Thoracic aorta (tissue), 2 donors: Measurements from ENCODE around the gene BOLA2B. TPM values are rescaled to one million over a fixed set of nuclear protein-coding genes. Genes with fewer than 3 reads are reported as not detected.
"Not testable (repeated sequence)": the region's sequence is repeated elsewhere in the genome, so short reads cannot be mapped to it uniquely, and the experiment has no call there.

Experiments
- ATAC-seq: fragments of 150-250 bp; one replicate; pipeline ENCODE4 v1.8.0; 2017; ENCODE audit warnings: low read depth; ENCODE audit not compliant: insufficient number of reproducible peaks, low FRiP score
- DNase-seq: peaks from one replicate; pipeline ENCODE4 v3.0.0-alpha.2; 2020; ENCODE audit warnings: low spot score
- H3K27ac ChIP-seq, 2 donors: fragments of 200-600 bp; sonication (generic); 1 replicate in 1 of 2; 2 replicates in 1 of 2; pipeline ENCODE4 v1.5.1; 2016; ENCODE audit warnings: mild to moderate bottlenecking in 2 of 2, moderate library complexity in 2 of 2
- H3K27me3 ChIP-seq: fragments of 200-600 bp; sonication (generic); replicated peaks from 2 replicates; pipeline ENCODE4 v1.6.0; 2016; ENCODE audit warnings: mild to moderate bottlenecking; ENCODE audit not compliant: insufficient read depth
- H3K36me3 ChIP-seq: fragments of 200-600 bp; sonication (generic); one replicate; pipeline ENCODE4 v1.5.1; 2016
- H3K4me1 ChIP-seq, 2 donors: fragments of 200-600 bp; sonication (generic); 1 replicate in 1 of 2; 2 replicates in 1 of 2; pipeline versions ENCODE4 v1.5.1 to v1.6.0; 2016; ENCODE audit warnings: low read depth in 2 of 2, mild to moderate bottlenecking in 1 of 2; ENCODE audit not compliant: control insufficient read depth in 1 of 2
- H3K4me3 ChIP-seq: fragments of 200-600 bp; sonication (generic); 2 replicates; pipeline ENCODE4 v1.5.1; 2016; ENCODE audit warnings: mild to moderate bottlenecking
- H3K9me3 ChIP-seq: fragments of 200-600 bp; sonication (generic); 2 replicates; pipeline ENCODE4 v1.5.1; 2016
- CTCF ChIP-seq: fragments of 200-600 bp; sonication (generic); IDR thresholded peaks from one replicate; pipeline ENCODE4 v1.5.1; 2019; ENCODE audit warnings: antibody characterized with exemption
- total RNA-seq, 2 donors: library from RNA; depleted of rRNA; stranded (reverse); fragments of >200 nt; gene quantifications; one replicate each; pipeline versions ENCODE4 v1.1.0 to v1.2.3, GENCODE V29; 2016

The BOLA2B gene
- total RNA-seq, 2 donors from 2014 or later, result 83.4 to 224 TPM

DNA sequence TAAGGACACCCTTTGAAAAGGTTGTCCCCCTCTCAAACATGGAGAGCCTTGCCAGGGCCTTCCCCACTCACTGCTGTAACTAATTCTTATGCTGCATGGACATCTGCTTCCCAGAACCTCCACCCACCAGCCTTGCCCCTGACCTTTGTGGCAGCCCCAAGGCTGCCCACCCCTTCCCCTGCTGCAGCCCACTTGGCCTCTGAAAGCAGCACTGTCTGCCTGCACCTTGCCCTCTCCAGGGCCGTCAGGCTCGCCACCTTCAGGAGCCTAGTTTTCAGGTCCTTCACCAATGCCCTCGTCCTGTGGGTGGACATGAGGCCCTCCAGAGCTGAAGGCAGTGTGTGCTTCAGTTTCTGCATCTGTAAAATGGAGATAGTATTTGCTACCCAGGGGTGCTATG, 12.7 kb downstream of the BOLA2B start:
- ATAC-seq (no peak), DNase-seq (no peak)
- H3K36me3 ChIP-seq, result no peaks in the 10 kb centered on the region
- no peaks in the 10 kb centered on the region for H3K9me3 ChIP-seq
- H3K4me3 ChIP-seq, result no peak overlapping the region
- no peaks in the 10 kb centered on the region for H3K27me3 ChIP-seq
- H3K27ac ChIP-seq, result no peak overlapping the region
- no peak for TF ChIP-seq CTCF
- peaks cover 6 to 10% of the 10 kb centered on the region in 2 donors for H3K4me1 ChIP-seq

DNA sequence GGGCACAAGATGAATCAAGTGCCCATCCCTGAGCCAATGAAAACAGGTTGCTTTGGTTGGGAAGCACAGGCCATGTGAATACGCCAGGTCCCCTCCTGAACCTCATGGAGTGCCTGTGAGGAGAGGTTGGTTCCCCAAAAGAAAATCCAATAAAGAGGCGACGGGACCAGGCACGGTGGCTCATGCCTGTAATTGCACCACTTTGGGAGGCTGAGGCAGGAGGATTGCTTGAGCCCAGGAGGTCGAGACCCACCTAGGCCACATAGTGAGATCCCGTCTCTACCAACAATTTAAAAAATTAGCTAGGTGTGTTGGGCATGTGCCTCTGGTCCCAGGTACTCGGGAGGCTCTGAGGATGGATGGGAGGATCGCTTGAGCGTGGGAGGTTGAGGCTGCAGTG, 13.5 kb downstream of the BOLA2B start:
- Histone ChIP-seq H3K36me3 (no peaks in the 10 kb centered on the region), H3K4me1 (peaks cover 6 to 10% of the 10 kb centered on the region in 2 donors), H3K27ac (no peak overlapping the region), H3K4me3 (no peak overlapping the region), H3K9me3 (no peaks in the 10 kb centered on the region), H3K27me3 (no peaks in the 10 kb centered on the region)
- no peak for TF ChIP-seq CTCF
- no peak for ATAC-seq
- no peak for DNase-seq

- TF ChIP-seq CTCF, result no peak
- H3K36me3 ChIP-seq, result no peaks in the 10 kb centered on the region
- H3K4me1 ChIP-seq, result peaks cover 5 to 7% of the 10 kb centered on the region in 2 donors
- no peak overlapping the region for H3K4me3 ChIP-seq
- H3K9me3 ChIP-seq, result no peaks in the 10 kb centered on the region
- no peak for ATAC-seq
- H3K27me3 ChIP-seq, result no peaks in the 10 kb centered on the region
- H3K27ac ChIP-seq, result no peak overlapping the region
- no peak for DNase-seq
Measured at GRCh38 chr16:30179195-30179594, 14.3 kb downstream of the BOLA2B start.

- not testable (repeated sequence) for H3K4me1 ChIP-seq, H3K4me3 ChIP-seq, H3K36me3 ChIP-seq, H3K27me3 ChIP-seq, H3K27ac ChIP-seq, H3K9me3 ChIP-seq, ATAC-seq, DNase-seq
Measured at GRCh38 chr16:30176876-30177275, 16.6 kb downstream of the BOLA2B start.

- H3K9me3 ChIP-seq, result no peaks in the 10 kb centered on the region
- DNase-seq (no peak), ATAC-seq (no peak)
- H3K27ac ChIP-seq, result no peak overlapping the region
- no peak overlapping the region for H3K4me3 ChIP-seq
- no peak for TF ChIP-seq CTCF
- H3K36me3 ChIP-seq, result no peaks in the 10 kb centered on the region
- H3K27me3 ChIP-seq, result no peaks in the 10 kb centered on the region
- no peaks in the 10 kb centered on the region for H3K4me1 ChIP-seq
Measured at GRCh38 chr16:30173054-30173453, 20.4 kb downstream of the BOLA2B start.

DNA sequence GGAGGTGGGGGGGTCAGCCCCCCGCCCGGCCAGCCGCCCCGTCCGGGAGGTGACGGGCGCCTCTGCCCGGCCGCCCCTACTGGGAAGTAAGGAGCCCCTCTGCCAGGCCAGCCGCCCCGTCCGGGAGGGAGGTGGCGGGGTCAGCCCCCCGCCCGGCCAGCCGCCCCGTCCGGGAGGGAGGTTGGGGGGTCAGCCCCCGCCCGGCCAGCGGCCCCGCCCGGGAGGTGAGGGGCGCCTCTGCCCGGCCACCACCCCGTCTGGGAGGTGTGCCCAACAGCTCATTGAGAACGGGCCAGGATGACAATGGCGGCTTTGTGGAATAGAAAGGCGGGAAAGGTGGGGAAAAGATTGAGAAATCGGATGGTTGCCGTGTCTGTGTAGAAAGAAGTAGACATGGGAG, 23.3 kb downstream of the BOLA2B start:
- not testable (repeated sequence) for H3K27ac ChIP-seq, H3K27me3 ChIP-seq, H3K36me3 ChIP-seq, H3K4me3 ChIP-seq, ATAC-seq, DNase-seq, H3K4me1 ChIP-seq, H3K9me3 ChIP-seq

DNA sequence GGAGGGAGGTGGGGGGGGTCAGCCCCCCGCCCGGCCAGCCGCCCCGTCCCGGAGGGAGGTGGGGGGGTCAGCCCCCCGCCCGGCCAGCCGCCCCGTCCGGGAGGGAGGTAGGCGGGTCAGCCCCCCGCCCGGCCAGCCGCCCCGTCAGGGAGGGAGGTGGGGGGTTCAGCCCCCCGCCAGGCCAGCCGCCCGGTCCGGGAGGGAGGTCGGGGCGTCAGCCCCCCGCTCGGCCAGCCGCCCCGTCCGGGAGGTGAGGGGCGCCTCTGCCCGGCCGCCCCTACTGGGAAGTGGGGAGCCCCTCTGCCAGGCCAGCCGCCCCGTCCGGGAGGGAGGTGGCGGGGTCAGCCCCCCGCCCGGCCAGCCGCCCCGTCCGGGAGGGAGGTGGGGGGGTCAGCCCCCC, 24.1 kb downstream of the BOLA2B start:
- H3K27ac ChIP-seq, H3K27me3 ChIP-seq, H3K9me3 ChIP-seq, ATAC-seq, H3K4me3 ChIP-seq, DNase-seq, H3K4me1 ChIP-seq, H3K36me3 ChIP-seq: not testable (repeated sequence)

DNA sequence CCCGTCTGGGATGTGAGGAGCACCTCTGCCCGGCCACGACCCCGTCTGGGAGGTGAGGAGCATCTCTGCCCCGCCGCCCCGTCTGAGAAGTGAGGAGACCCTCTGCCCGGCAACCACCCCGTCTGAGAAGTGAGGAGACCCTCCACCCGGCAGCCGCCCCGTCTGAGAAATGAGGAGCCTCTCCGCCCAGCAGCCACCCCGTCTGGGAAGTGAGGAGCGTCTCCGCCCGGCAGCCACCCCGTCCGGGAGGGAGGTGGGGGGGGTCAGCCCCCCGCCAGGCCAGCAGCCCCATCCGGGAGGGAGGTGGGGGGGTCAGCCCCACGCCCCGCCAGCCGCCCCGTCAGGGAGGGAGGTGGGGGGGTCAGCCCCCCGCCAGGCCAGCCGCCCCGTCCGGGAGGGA, 24.7 kb downstream of the BOLA2B start:
- not testable (repeated sequence) for H3K27ac ChIP-seq, H3K9me3 ChIP-seq, H3K4me3 ChIP-seq, ATAC-seq, H3K4me1 ChIP-seq, H3K27me3 ChIP-seq, H3K36me3 ChIP-seq, DNase-seq
